T-helper 1 cell (primary cell): ENCODE data around the gene SORCS2.

Source experiments
- DNase-seq, 5 donors: peaks; one replicate each; pipeline ENCODE4 v3.0.0-alpha.2; 2012 to 2020

SORCS2 gene

DNA sequence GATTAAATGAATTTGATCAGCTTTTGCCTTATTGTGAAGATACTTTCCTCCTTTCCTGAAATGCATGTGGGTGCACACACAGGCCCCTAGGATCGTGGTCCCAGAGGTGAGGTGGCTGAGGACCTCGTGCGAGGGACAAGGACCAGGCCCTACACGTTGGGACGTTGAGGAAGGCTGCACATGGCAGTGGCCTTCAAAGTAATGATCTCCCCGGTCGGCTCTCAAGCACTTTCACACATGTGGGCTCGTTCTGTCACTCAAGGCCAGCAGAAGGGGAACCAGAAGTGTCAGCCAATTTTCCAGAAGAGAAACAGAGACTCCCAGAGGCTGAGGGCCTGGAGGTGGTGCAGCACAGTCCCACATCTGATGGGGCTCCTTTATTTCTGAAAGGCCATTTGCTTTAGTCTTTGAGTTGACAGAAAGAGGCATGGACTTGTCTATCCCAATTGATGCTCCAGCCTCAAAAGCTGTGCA lies 550.5 kb downstream of the SORCS2 start:
- no peak for DNase-seq

DNA sequence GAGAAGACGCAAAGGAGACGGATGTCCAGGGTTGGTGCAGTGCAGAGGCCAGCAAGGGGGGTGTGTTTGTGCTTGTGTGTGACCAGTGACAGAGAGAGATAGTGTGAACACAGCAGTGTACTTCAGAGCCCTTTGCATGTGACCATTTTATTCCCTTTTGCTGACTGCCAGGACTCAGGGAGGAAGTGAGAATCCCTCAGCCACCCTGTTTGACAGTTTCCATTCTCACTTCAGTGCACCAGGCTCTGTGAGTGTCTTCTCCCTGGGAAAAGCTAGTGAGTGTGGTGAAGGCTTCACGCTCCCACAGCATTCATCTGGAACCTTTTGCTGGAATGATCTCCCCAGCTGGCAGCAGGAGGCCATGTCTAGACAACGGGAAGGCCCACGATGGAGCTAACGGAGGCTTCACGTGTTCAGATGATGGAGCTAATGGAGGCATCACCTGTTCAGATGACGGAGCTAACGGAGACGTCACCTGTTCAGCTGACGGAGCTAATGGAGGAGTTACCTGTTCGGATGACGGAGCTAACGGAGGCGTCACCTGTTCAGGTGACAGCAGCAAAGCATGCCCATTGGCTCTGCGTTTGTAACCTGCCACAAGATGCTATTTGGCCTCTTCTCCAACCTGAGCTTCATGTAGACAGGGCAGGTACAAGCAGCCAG lies 551.9 kb downstream of the SORCS2 start:
- no peak for DNase-seq

DNA sequence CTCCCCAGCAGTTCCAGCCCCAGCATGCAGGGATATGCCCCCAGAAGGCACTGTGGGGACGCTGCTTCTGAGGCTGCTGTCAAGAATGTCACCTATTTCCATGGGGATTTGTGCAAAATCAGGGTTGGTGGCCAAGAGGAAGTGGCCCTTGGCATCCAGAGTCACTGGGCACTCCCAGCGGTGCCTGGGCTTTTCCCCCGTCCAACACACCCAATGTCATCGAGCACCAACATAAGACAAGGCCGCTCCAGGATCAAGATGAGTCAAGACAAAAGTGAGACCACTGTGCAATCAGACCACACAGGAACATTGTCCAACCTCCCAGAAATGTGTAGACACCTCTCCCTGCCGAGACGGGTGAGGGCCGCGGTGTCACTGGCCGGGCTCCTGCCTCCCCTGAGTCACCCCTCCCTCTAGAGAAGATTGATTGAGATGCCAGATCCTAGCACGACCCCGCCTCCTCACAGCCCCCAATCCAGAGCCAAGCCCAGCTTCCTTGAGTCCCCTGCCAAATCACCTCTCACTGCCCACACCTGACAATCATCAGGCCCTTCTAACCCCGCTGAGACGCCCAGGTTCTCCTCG lies 553.1 kb downstream of the SORCS2 start:
- no peak for DNase-seq

DNA sequence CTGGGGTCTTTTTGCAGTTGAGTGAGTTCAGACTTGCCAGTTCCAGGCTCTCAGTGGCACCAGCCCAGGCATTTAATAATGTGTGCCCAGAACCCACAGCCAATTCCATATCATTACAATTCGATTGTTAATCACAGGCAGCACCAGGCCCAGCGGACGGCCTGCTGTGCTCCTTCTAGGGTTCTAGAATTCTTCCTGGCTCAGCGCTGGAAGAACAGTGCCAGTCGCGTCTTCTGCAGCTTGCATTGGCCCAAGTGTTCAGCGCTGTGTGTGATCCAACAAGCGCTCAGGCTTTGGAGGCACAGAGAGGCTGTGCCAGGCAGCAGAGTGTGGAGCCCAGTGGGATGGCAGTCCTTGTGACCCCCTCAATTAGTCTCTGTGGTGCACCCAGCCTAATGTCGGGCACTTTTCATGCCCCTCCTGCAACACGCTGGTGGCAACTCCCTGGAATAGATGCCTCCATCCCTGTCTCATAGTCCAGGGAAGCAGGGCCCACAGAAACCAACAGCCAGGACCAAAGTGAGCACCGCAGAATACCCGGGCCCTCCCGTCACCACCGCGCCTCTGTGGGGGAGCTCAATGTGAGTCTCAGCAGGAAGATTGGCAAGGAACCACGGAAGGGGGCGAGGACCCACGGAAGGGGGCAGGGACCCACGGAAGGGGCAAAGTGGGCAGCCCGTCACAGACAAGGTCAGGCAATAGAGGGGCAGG lies 554.2 kb downstream of the SORCS2 start:
- no peak for DNase-seq

DNA sequence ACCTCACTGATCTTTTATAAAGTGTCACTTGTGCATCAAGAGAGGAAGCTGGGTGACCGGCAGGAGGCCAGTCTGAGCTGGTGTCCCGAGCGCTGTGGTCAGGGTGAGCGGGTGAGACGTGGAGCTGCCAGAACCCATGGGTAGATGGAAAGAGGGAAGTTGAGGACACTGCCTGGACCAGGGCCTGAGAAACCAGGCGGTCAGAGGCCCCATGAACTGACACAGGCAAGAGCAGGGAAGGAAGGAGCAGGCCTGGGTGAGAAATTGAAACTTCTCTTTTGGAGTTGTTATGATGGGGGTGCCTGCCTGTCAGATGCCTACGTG lies 554.7 kb downstream of the SORCS2 start:
- no peak for DNase-seq

DNA sequence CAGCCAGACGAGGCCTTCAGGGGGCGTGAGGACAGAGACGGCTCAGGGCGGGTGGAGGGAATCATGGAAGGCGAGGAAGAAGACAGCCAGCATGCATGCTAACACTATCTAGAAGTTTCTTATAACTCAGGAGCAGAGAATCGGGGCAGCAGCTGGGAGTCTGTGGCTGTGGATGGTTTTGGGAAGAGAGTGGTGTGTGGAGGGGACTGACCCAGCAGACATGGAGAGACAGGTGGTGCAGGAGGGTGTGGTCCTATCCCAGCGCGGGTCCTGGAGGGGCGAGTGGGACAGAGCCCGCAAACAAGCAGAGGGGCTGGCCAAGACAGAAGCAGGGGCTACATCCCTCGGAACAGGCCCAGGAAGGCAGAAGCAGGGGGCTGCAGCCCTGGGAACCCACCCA lies 555.2 kb downstream of the SORCS2 start:
- no peak for DNase-seq

DNA sequence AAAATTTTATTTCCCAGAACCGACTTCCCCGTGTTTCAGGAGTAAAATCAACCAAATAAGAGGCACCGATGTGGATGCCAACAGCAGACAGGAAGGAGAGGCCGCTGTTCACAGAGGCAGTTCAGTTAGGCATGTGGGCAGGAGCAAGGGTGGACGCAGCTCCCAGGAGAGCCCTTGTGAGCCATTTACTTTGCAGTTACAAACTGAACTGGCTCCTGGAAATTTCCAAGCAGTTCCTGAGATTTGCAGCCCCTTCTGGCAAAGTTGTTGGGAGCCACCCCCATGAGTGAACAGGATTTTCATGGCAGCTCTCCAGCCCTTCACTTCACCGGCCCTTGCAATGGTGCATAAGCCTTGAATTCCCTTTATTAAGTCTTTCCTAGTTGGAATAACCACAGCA lies 558.2 kb downstream of the SORCS2 start:
- no peak for DNase-seq

DNA sequence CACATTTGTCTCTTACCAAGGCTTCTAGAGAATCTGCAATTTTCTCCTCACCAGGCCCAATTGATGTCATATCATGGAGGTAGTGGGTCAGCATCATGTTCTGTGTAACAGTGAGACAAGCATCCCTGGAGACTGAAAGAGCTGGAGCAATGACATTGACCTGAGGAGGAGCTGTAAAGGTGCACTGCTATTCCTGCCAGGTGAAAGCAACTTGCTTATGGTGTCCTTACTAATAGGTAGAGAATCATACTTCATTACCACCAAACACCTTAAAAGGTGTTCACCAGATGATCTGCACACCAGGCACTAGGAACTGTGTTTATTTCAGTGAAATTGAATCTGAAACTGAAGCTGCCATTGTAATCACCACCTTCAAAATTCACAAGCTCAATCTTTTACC lies 558.6 kb downstream of the SORCS2 start:
- DNase-seq: no peak

DNA sequence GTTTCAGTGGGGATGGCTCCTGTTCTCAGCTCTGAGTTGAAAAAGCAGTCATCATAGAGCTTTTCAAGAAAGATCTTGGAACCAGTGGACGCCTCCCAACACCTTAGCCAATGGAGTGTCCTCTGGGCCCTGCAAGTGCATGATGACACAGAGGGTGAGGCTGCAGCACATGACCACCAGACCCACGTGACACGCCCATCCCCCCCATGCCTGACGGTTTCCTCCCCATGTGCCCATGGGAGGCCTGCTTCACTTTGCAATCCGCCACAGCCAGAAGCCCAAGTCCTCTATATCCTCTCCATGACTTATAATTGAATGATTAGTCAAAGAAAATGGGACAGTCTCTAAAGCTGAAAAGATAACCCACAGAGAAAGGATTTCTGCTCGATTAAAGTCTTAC lies 560.3 kb downstream of the SORCS2 start:
- DNase-seq: no peak

DNA sequence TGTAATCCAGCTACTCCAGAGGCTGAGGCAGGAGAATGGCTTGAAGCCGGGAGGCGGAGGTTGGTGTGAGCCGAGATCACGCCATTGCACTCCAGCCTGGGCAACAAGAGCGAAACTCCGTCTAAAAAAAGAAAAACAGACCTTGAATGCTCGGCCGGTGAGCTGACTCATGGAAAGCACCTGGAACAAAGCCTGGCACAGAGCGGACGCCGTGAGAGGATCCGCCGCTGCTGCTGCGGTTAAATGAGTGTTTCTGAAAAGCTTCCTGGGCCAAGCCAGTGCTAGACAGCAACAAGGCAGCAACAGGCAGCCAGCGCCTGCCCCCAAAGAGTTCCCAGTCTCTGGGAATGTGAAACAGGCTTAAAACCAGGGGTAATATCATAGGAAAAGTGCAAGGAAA lies 560.9 kb downstream of the SORCS2 start:
- DNase-seq: no peak

DNA sequence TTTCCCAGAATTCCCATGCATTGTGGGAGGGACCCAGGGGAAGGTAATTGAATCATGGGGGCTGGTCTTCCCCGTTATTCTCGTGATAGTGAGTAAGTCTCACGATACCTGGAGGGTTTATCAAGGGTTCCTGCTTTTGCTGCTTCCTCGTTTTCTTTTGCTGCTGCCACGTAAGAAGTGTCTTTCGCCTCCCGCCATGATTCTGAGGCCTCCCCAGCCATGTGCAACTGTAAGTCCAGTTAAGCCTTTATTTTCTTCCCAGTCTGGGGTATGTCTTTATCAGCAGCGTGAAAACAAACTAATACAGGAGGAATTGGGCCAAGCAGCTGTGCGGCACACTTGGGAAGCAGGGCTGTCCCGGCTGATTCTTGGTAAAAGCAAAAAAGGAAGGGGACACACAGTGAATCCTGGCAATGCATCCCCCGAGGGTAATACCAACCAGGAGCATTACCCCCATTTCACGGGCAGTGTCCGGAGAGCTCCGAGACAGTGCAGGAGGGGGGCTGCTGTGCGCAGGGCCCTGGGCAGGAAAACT lies 561.7 kb downstream of the SORCS2 start:
- DNase-seq: no peak

DNA sequence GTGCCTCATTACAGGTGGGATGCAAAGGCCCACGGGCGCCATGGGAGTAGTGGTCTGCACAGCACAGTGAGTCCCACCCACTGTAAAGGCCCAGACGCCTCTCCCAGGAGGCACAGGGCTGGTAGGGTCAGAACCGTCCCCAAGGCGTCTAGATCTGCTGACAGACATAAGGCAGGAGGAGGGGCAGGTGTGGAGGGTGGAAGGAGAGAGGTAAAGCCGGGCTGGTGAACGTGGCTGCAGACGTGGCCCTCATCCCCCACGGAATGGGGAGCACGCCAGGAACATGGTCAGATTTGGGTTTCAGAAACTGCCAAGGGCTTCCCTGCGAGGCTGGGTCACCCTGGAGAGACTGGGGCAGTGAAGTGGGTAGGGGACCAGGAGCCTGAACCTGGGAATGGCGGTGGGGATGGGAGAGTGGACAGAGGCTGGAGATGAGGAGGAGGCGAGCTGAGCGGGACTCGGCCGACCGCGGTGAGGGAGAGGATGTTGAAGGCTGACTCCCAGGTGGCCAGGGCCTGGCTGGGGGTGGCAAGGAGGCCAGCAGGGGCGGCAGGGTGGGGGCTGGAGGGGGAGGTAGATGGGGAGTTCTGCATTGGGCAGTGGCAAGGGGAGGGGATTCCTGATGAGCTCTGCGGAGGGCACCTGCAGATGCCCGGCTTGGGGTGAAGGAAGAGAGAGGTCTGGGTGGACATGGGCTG lies 562.4 kb downstream of the SORCS2 start:
- no peak for DNase-seq

DNA sequence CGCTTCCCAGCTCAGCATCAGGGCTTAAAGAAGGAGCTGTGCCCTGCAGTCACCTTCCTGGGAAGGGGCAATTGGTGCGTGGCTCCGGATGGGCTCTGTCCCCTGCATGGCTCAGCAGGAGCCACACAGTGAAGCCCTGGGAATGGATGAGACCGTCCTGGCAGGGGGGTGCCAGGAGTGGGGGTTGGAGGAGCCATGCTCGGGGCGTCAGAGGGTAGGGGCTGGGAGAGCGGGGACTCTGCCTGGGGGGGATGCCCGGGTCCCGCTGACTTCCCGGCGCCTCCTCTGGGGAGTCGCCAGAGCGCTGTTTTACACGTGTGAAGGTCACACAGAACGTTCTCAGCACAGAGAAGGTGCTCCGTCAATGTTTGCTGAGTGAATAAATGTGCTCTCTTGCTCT lies 563.2 kb downstream of the SORCS2 start:
- no peak for DNase-seq

DNA sequence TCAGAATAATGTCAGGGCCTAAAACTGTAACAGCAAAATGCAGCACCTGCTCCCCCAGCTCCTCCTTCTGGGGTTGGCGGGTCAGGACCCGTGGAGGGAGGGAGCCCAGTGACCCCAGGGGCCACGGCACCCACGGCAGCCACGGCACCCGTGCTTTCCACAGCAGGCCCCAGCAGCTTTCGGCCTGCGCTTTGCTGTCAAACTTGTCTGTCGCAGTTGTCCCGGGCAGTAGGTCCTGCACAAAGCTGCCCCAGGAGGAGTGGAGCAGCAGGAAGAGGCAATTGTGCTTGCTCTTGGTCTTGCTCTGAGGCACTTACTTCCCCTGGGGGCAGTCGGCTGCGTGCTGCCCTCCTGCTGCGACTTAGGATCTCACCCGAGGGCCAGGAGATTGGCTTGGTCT lies 563.7 kb downstream of the SORCS2 start:
- no peak for DNase-seq

DNA sequence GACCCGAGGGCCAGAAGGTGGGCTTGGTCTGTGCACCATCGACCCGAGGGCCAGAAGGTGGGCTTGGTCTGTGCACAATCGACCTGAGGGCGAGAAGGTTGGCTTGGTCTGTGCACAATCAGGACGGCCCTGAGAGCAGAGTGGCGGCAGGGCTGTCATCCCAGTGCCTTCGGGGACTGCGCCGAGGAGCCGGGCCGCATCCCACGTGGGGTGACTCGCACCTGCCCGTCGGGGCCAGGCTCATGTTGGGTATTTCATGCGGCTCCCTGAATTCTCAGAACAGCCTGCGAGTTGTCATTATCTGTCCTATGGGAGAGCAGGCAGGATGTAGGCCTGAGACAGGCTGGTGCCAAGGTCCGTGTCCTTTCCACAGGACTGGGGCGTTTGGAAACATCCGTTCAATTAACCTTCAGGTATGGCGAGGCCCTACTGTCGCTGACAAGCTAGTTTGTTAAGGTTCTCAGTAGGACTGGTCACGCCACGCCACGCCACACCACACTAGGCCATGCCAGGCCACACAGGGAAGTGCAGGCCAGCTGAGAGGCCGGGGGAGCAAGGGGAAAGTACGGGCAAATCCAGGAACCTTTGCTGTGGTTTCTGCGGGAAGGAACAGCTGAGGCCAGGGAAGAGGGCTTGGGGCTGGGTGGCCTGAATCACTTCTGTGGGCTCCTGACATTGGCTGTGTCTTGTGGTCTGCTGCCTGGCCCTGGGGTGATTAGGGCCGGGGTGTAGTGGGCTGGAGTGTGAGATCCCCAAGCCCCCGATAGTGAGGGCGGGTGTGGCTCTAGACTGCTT lies 564.4 kb downstream of the SORCS2 start:
- DNase-seq: no peak

DNA sequence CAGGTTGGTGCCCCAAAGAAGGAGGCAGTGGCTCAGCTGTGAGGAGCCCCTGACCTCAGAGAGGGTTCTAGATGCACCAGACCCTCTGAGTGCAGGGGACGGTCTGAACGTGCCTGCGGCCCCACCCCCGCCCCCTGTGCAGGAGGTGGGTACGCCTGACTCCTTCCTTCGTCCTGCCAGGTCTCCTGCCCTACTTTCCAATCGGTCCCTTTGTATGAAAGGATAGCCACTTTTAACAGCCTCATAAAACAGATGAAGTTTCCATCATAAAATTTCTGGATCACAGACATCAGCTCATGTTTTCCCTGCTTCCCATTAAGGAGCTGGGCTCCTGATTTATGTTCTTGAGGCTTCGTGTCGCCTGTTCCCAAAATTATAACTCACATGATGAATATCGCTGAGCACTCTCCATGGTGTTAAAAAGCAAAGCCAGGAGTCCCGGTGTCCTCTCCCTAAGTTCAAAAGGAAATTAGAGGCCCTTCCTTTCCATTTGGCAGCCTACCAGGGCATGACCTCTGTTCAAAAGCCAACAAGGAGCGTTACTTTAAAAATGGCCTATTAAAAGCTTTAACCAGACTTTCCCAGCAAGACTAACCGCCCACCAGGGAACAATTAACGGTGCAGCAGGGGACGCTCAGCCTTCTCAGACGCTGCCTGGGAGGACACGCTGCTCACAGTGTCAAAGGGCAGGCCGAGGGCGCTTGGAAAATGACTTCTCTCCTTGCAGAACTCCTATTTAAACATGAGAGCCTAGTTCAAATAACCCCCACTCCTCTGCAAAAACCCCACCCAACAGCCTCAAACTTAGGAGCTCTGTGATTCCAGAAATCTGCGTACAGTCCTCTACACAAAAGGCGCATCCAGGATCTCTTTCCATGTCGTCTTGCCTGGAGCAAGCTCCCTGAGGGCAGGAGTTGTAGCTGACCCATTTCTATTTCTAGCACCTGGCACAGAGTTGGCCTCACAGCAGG lies 565.4 kb downstream of the SORCS2 start:
- DNase-seq: no peak

DNA sequence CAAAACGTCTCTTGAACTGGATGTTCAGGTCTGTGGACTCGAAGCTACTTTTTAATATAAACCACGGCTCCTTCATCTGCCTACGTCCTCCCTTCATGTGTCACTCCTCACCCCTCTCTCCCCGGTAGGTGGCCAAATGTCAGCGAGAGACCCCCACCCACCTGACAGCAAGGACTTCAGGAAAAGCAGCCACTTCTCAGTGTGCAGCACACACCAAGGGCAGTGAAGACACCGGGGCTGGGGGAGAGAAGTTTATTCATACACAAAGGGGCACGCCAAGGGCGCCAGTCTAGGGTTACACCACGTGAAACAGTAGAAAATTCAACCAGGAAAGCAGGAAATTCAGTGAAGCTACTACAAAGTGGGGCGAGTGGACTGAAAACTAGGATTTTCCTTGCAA lies 566.1 kb downstream of the SORCS2 start:
- DNase-seq: no peak

DNA sequence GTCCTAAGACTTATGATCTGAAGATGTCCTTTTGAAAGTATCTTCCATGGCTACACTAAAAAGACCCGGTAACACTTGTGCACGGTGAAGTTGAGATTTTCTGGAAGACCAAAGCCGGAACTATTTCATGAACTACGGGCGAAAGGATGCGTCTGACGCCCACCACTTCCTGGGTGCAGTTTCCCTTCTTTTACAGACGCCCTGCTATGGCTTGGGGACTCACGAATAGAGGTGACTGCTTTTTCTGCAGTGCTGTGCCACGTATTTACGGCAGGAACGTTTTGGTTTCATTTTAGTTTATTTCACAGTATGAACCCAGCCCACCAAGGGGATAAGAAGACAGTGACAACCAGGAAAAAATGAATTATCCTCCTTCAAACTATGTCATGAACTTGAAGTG lies 566.9 kb downstream of the SORCS2 start:
- peak; percentile 34 to 80 (median 51) for DNase-seq

DNA sequence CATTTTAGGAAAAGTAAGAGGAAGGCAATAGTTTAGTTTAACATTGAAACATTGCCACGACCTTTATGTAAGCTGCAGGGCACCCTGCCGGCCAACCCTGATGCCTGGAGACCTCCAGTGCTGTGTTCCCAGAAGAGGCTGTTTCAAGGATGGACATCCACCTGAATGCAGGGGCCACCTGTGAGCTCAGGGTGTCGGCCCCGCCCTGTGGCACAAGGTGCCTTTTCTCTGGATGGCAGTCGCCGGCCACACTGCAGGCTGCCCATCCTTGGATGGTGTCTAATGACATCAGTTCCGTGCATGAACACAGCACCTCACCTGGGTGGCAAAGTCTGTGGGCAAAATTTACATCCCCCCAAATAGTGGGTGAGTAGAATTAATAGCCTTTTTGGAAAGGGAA lies 567.3 kb downstream of the SORCS2 start:
- DNase-seq: no peak

DNA sequence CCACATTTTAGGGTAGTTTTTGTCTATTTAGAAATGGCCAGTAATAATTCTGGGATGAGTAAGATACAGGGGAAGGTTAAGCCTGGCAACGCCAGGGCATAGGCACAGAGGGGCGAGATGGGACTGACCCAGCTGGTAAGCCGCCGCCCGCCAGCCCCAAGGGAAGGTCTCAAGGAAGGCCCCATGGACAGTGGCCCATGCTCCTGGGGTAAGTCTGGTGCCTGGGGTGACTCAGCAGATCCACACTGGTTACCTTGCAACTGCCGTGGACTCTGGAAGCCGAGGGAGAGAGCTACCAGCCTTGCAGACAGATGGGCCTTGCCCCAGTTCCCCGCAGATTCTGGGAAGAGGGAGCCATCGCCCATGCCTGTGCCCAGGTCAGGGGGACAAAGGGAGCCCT lies 567.9 kb downstream of the SORCS2 start:
- DNase-seq: no peak

DNA sequence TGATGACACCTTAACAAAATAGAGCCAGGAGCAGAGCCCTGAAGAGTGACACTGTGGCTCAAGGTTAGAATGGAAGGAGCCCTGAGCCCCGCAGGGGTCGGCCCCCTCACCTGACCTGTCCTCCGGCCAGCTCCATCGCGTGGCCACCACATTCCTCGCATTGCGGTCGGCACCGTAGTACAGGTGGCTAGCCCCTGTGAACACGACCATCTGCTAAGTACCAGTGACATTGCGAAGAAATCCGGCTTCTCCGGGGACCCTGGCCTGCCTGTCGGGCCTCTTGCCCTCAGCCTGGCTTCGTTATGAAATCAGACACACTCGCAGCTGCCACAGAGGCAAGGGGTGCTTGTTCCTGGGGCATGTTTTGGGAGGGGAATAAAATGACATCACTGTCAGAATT lies 568.4 kb downstream of the SORCS2 start:
- DNase-seq: no peak
